ENCODE data around the gene TRPC4.

Gene TRPC4

GRCh38 chr13:37766502-37766901 lies 103.1 kb downstream of the TRPC4 start:
- no peak for TF ChIP-seq CTCF (IDR thresholded peaks at IDR 0.05; ENCODE audit: low read depth, low read length)
- H3K4me3 ChIP-seq (ENCODE audit: low read depth, low read length): no peak overlapping the region

DNA sequence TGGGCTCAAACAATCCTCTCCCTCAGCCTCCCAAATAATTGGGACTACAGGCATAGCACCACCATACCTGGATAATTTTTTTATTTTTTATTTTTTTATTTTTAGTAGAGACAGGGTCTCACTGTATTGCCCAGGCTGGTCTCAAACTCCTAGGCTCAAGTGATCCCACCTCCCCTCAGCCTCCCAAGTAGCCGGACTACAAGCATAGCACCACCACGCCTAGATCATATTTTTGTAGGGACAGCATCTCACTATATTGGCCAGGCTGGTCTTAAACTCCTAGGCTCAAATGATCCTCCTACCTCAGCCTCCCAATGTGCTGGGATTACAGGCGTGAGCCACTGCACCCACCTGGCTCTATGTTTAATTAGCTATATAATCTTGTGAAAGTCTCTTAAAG lies 114.2 kb downstream of the TRPC4 start:
- no peak overlapping the region for H3K4me3 ChIP-seq (ENCODE audit: low read depth, low read length)
- no peak for TF ChIP-seq CTCF (IDR thresholded peaks at IDR 0.05; ENCODE audit: low read depth, low read length)

- TF ChIP-seq CTCF (IDR thresholded peaks at IDR 0.05; ENCODE audit: low read depth, low read length): no peak
- H3K4me3 ChIP-seq (ENCODE audit: low read depth, low read length): no peak overlapping the region
Measured at GRCh38 chr13:37753776-37754175, 115.8 kb downstream of the TRPC4 start.

DNA sequence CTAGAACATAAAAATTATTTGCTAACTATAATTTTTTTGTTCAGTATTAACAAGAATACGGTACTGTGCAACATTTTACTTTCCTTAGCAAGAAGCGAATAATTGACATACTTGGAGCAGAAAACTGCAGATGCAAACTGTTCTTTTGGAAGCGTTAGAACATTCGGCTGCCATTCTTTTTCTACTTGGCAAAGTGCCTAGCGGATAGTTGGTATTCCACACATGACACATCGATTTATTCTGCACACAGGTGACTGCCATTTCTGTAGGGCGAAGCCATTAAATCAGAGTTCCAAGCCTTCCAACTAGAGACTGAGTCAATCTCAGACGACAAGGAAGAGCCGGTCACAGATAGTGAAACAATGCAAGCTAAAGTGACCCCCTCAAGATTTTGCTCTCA lies 117.4 kb downstream of the TRPC4 start:
- no peak overlapping the region for H3K4me3 ChIP-seq (ENCODE audit: low read depth, low read length)
- TF ChIP-seq CTCF (IDR thresholded peaks at IDR 0.05; ENCODE audit: low read depth, low read length): no peak

DNA sequence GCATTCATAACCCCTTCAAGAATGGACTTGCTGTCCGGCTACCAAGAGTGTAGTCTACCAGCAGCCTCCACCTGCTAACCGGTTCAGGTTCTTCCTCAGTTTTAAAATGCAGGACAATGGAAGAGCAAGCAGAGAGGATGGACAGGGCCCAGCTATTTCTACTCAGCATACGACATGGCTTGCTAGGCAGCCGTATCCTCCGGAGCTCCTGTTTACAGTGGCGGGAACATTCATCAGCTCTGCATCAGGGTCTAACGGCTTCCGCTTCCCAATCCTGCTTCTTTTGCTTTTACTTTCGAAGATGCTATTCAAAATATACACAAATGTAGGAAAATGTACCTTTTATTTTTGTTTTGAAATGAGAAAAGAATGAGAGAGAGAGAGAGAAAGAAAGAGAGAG lies 118.5 kb downstream of the TRPC4 start:
- TF ChIP-seq CTCF (IDR thresholded peaks at IDR 0.05; ENCODE audit: low read depth, low read length): no peak
- H3K4me3 ChIP-seq (ENCODE audit: low read depth, low read length): no peak overlapping the region

DNA sequence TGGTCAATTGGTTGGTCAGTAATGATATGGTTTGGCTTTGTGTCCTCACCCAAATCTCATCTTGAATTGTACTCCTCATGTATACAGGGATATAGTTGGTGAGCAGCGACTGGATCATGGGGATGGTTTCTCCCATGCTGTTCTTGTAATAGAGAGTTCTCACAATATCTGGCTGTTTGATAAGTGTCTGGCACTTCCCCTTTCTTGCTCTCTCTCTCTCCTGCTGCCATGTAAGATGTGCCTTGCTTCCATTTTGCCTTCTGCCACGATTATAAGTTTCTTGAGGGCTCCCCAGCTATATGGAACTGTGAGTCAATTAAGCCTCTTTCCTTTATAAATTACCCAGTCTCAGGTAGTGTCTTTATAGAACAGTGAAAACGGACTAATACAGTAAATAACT lies 120.7 kb downstream of the TRPC4 start:
- no peak for TF ChIP-seq CTCF (IDR thresholded peaks at IDR 0.05; ENCODE audit: low read depth, low read length)
- no peak overlapping the region for H3K4me3 ChIP-seq (ENCODE audit: low read depth, low read length)

DNA sequence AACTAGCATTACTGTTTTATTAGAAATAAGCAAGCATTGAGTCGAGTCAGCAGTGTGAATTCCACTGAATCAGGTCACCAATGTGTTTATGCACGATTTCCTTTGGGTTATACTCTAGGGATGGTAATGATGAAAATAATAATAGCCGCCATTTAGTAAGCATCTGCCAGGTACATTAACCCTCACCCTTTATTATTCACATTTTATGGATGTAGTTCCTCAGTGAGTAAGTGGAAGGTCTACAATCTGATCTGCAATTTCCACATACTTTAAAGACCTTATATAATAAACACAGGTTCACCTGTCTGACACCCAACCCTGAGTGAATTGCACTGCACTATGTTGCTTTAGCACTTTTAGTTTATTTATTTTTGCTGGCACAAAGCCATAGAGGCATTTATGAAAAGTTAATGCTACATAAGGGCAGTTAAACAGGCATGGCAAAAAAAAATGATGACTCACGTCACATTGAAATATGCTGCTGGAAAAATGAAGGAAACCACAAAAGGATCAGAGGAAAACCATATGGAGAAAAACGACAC lies 122.4 kb downstream of the TRPC4 start:
- no peak overlapping the region for H3K4me3 ChIP-seq (ENCODE audit: low read depth, low read length)
- no peak for TF ChIP-seq CTCF (IDR thresholded peaks at IDR 0.05; ENCODE audit: low read depth, low read length)

Measured in WI38 (cell line).